Peyer's patch (tissue), 4 donors: ENCODE measurements around the gene SMG7.

Source experiments
- POLR2A ChIP-seq, 2 donors: fragments of 450-650 bp; IDR thresholded peaks; one replicate each; pipeline ENCODE4 v1.5.1; 2017; ENCODE audit warnings: antibody characterized with exemption in 2 of 2, mild to moderate bottlenecking in 2 of 2, moderate library complexity in 2 of 2
- TF ChIP-seq, protein P1 (sequence below), 6 experiments: fragments of 450-650 bp in 4 of 6; fragments of 200-600 bp in 2 of 6; sonication (generic) in 1 of 6; IDR thresholded peaks; one replicate each; pipeline ENCODE4 v1.5.1; 2017 to 2019; ENCODE audit warnings: antibody characterized with exemption in 6 of 6, mild to moderate bottlenecking in 3 of 6, moderate library complexity in 1 of 6

- TF ChIP-seq, protein P1, sequence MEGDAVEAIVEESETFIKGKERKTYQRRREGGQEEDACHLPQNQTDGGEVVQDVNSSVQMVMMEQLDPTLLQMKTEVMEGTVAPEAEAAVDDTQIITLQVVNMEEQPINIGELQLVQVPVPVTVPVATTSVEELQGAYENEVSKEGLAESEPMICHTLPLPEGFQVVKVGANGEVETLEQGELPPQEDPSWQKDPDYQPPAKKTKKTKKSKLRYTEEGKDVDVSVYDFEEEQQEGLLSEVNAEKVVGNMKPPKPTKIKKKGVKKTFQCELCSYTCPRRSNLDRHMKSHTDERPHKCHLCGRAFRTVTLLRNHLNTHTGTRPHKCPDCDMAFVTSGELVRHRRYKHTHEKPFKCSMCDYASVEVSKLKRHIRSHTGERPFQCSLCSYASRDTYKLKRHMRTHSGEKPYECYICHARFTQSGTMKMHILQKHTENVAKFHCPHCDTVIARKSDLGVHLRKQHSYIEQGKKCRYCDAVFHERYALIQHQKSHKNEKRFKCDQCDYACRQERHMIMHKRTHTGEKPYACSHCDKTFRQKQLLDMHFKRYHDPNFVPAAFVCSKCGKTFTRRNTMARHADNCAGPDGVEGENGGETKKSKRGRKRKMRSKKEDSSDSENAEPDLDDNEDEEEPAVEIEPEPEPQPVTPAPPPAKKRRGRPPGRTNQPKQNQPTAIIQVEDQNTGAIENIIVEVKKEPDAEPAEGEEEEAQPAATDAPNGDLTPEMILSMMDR (IDR thresholded peaks at IDR 0.05), result no peak
- TF ChIP-seq POLR2A (IDR thresholded peaks at IDR 0.05), result no peak
Observed at GRCh38 chr1:183497218-183497617, 24.9 kb downstream of the SMG7 start.
